HepG2 (cell line): ENCODE measurements around the gene EPS8L1. TPM values are rescaled to one million over a fixed set of nuclear protein-coding genes. Genes with fewer than 3 reads are reported as not detected.
A peak's percentile ranks its signal among the peaks of the same experiment; 100 is the strongest.

Experiments
- TAF15 ChIP-seq: fragments of 200-400 bp; formaldehyde crosslinking; IDR thresholded peaks from one replicate; pipeline ENCODE4 v1.6.1; 2018; ENCODE audit warnings: mild to moderate bottlenecking, low read depth, low read length; ENCODE audit not compliant: poor library complexity, severe bottlenecking
- UBTF ChIP-seq: sonication (generic); formaldehyde crosslinking; IDR thresholded peaks from 2 replicates; pipeline ENCODE4 v1.4.0; 2020; ENCODE audit warnings: mild to moderate bottlenecking, missing genetic modification reagents
- YEATS2 ChIP-seq: sonication (generic); formaldehyde crosslinking; IDR thresholded peaks from 2 replicates; pipeline ENCODE4 v1.4.0; 2020; ENCODE audit warnings: missing genetic modification reagents, borderline replicate concordance
- ZIK1 ChIP-seq: sonication (generic); formaldehyde crosslinking; IDR thresholded peaks from 2 replicates; pipeline ENCODE4 v1.5.0; 2020; ENCODE audit warnings: mild to moderate bottlenecking, low read depth, missing genetic modification reagents, borderline replicate concordance
- ZNF142 ChIP-seq: sonication (generic); formaldehyde crosslinking; IDR thresholded peaks from 2 replicates; pipeline ENCODE4 v1.4.0; 2020; ENCODE audit warnings: missing genetic modification reagents
- ZNF296 ChIP-seq: sonication (generic); formaldehyde crosslinking; conservative IDR thresholded peaks from 2 replicates; pipeline ENCODE4 v1.5.0; 2020; ENCODE audit warnings: mild to moderate bottlenecking, missing genetic modification reagents
- ZSCAN29 ChIP-seq: sonication (generic); formaldehyde crosslinking; conservative IDR thresholded peaks from 2 replicates; pipeline ENCODE4 v1.4.0; 2020; ENCODE audit warnings: mild to moderate bottlenecking, missing genetic modification reagents
- polyA plus RNA-seq, 8 experiments: library from polyadenylated mRNA; depleted of rRNA in 3 of 8; stranded (reverse) in 7 of 8; unstranded in 1 of 8; fragments of >200 nt; fragmentation: Illumina TruSeq in 4 of 8; extraction: Trizol in 4 of 8; gene quantifications; 2 replicates each; pipeline versions ENCODE4 v1.2.1 to v1.2.3, GENCODE V29; 2011 to 2016; ENCODE audit warnings: low read depth in 4 of 8, missing spikeins in 1 of 8, mixed read lengths in 1 of 8; ENCODE audit not compliant: insufficient read depth in 1 of 8
- total RNA-seq, 5 experiments: library from RNA; depleted of rRNA; stranded (reverse); fragments of >200 nt; fragmentation: Illumina TruSeq; extraction: Trizol; gene quantifications; 2 replicates each; pipeline ENCODE4 v1.2.3, GENCODE V29; 2016; ENCODE audit warnings: low read depth in 1 of 5
- TF ChIP-seq, protein P1 (sequence below): sonication (generic); formaldehyde crosslinking; IDR thresholded peaks from 2 replicates; pipeline ENCODE4 v1.5.1; 2020; ENCODE audit warnings: missing genetic modification reagents, mild to moderate bottlenecking, borderline replicate concordance
- TF ChIP-seq, protein P2 (sequence below): sonication (generic); formaldehyde crosslinking; IDR thresholded peaks from 2 replicates; pipeline ENCODE4 v1.9.0; 2021; ENCODE audit warnings: mild to moderate bottlenecking, missing genetic modification reagents

EPS8L1 gene
- total and polyA plus RNA-seq, 2 of the 13 experiments (the other 11 are each of a cell fraction or from before 2014, with no cell fraction given) = 3.0 to 6.3 TPM

DNA sequence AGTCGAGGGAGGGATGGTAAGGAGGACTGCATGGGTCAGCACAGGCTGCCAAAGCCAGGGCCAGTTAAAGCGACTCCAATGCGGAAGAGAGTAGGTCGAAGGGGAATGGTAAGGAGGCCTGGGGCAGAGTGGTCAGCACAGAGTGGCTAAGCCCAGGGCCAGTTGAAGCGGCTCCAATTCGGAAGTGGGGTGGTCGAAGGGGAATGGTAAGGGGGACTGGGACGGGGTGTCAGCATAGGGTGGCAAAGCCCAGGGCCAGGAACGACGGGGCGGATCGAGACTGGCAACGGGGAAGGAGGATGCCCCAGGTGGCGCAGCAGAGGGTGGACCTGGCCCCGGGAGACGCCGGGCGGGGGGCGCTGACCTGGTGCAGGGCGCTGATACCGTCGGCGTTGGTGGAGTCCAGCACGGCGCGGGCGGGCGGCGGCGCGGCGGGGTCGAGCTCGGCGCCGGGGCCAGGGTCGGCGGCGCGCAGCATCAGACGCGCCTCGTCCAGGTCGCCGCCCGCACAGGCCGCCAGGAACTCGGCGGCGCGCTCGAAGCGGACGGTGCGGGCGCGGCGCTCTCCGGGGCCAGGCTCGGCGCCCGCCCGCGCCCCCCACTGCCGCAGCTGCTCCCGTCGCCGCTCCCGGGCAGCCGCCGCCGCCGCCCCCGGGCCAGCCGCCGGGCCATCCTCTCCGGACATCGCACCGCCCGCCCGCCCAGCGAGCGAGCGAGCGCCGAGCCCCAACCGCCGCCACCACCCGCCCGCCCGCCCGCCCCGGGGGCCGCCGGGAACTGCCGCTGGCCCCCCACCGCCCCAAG is 41.4 kb downstream of the EPS8L1 start, which contains the start of gene PPP1R12C (continued):
- TF ChIP-seq ZNF142 (peak; percentile 96), YEATS2 (CRISPR knock-in tag) (no peak), ZSCAN29 (CRISPR knock-in tag) (no peak), ZIK1 (CRISPR knock-in tag) (no peak), TAF15 (peak; percentile 3), UBTF (CRISPR knock-in tag) (peak; percentile 33; the same call in 1 of the 2 replicates), ZNF296 (CRISPR knock-in tag) (0 out of 2 replicates have a peak, but pooled peaks have one; percentile 9)
- TF ChIP-seq, protein P1, sequence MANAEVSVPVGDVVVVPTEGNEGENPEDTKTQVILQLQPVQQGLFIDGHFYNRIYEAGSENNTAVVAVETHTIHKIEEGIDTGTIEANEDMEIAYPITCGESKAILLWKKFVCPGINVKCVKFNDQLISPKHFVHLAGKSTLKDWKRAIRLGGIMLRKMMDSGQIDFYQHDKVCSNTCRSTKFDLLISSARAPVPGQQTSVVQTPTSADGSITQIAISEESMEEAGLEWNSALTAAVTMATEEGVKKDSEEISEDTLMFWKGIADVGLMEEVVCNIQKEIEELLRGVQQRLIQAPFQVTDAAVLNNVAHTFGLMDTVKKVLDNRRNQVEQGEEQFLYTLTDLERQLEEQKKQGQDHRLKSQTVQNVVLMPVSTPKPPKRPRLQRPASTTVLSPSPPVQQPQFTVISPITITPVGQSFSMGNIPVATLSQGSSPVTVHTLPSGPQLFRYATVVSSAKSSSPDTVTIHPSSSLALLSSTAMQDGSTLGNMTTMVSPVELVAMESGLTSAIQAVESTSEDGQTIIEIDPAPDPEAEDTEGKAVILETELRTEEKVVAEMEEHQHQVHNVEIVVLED (CRISPR knock-in tag) = no peak
- TF ChIP-seq, protein P2, sequence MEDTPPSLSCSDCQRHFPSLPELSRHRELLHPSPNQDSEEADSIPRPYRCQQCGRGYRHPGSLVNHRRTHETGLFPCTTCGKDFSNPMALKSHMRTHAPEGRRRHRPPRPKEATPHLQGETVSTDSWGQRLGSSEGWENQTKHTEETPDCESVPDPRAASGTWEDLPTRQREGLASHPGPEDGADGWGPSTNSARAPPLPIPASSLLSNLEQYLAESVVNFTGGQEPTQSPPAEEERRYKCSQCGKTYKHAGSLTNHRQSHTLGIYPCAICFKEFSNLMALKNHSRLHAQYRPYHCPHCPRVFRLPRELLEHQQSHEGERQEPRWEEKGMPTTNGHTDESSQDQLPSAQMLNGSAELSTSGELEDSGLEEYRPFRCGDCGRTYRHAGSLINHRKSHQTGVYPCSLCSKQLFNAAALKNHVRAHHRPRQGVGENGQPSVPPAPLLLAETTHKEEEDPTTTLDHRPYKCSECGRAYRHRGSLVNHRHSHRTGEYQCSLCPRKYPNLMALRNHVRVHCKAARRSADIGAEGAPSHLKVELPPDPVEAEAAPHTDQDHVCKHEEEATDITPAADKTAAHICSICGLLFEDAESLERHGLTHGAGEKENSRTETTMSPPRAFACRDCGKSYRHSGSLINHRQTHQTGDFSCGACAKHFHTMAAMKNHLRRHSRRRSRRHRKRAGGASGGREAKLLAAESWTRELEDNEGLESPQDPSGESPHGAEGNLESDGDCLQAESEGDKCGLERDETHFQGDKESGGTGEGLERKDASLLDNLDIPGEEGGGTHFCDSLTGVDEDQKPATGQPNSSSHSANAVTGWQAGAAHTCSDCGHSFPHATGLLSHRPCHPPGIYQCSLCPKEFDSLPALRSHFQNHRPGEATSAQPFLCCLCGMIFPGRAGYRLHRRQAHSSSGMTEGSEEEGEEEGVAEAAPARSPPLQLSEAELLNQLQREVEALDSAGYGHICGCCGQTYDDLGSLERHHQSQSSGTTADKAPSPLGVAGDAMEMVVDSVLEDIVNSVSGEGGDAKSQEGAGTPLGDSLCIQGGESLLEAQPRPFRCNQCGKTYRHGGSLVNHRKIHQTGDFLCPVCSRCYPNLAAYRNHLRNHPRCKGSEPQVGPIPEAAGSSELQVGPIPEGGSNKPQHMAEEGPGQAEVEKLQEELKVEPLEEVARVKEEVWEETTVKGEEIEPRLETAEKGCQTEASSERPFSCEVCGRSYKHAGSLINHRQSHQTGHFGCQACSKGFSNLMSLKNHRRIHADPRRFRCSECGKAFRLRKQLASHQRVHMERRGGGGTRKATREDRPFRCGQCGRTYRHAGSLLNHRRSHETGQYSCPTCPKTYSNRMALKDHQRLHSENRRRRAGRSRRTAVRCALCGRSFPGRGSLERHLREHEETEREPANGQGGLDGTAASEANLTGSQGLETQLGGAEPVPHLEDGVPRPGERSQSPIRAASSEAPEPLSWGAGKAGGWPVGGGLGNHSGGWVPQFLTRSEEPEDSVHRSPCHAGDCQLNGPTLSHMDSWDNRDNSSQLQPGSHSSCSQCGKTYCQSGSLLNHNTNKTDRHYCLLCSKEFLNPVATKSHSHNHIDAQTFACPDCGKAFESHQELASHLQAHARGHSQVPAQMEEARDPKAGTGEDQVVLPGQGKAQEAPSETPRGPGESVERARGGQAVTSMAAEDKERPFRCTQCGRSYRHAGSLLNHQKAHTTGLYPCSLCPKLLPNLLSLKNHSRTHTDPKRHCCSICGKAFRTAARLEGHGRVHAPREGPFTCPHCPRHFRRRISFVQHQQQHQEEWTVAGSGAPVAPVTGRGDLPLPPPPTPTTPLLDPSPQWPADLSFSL = no peak
